Smooth muscle cell (in vitro differentiated cells): Measurements from ENCODE around the gene CLCN4. TPM values are rescaled to one million over a fixed set of nuclear protein-coding genes. Genes with fewer than 3 reads are reported as not detected.
A peak's percentile ranks its signal among the peaks of the same experiment; 100 is the strongest.

Experiments used
- DNase-seq: peaks from one replicate; lab custom pipeline; 2025; ENCODE audit not compliant: unreplicated experiment; lab: John Stamatoyannopoulos, UW
- H2AFZ ChIP-seq: fragments of 200-600 bp; sonication (generic); 2 replicates; pipeline ENCODE4 v1.6.0; 2016; ENCODE audit warnings: antibody characterized with exemption, low read depth, mild to moderate bottlenecking
- H3F3A ChIP-seq: fragments of 200-600 bp; sonication (generic); 2 replicates; pipeline ENCODE4 v1.6.0; 2017; ENCODE audit warnings: antibody characterized with exemption, low read depth
- H3K27ac ChIP-seq: fragments of 200-600 bp; sonication (generic); 2 replicates; pipeline ENCODE4 v1.5.1; 2016; ENCODE audit warnings: low read depth, mild to moderate bottlenecking
- H3K27me3 ChIP-seq: fragments of 200-600 bp; sonication (generic); 2 replicates; pipeline ENCODE4 v1.6.1; 2016; ENCODE audit warnings: low read depth, mild to moderate bottlenecking
- H3K36me3 ChIP-seq: fragments of 200-600 bp; sonication (generic); 2 replicates; pipeline ENCODE4 v1.5.1; 2016; ENCODE audit warnings: low read depth
- H3K4me1 ChIP-seq: fragments of 200-600 bp; sonication (generic); 2 replicates; pipeline ENCODE4 v1.5.1; 2016; ENCODE audit warnings: low read depth
- H3K4me2 ChIP-seq: fragments of 200-600 bp; sonication (generic); 2 replicates; pipeline ENCODE4 v1.6.0; 2016; ENCODE audit warnings: mild to moderate bottlenecking
- H3K4me3 ChIP-seq: fragments of 200-600 bp; sonication (generic); 2 replicates; pipeline ENCODE4 v1.5.1; 2016; ENCODE audit warnings: mild to moderate bottlenecking
- H3K79me2 ChIP-seq: fragments of 200-600 bp; sonication (generic); 2 replicates; pipeline ENCODE4 v1.6.0; 2016; ENCODE audit warnings: low read depth, mild to moderate bottlenecking
- H3K9ac ChIP-seq: fragments of 200-600 bp; sonication (generic); 2 replicates; pipeline ENCODE4 v1.6.0; 2016; ENCODE audit warnings: low read depth
- H3K9me3 ChIP-seq: fragments of 200-600 bp; sonication (generic); replicated peaks from 2 replicates; pipeline ENCODE4 v1.5.1; 2016; ENCODE audit warnings: low read depth
- H4K20me1 ChIP-seq: fragments of 200-600 bp; sonication (generic); 2 replicates; pipeline ENCODE4 v1.6.0; 2016; ENCODE audit warnings: low read depth
- WGBS: methylation state at CpG from one replicate; pipeline ENCODE4 v1.1.7; 2016; ENCODE audit warnings: low lambda C conversion rate; 5-methylcytosine and 5-hydroxymethylcytosine counted together
- polyA plus RNA-seq: library from polyadenylated mRNA; unstranded; fragments of >200 nt; fragmentation: Nextera tagmentation; extraction: Ambion mirVana; gene quantifications from 2 replicates; pipeline ENCODE4 v1.2.1, GENCODE V29; 2016
- total RNA-seq: library from RNA; depleted of rRNA; stranded (reverse); fragments of >200 nt; gene quantifications from 2 replicates; pipeline ENCODE4 v1.2.3, GENCODE V29; 2014
- TF ChIP-seq, protein P1 (sequence below): fragments of 200-600 bp; sonication (generic); IDR thresholded peaks from 2 replicates; pipeline ENCODE4 v1.5.1; 2017; ENCODE audit warnings: borderline replicate concordance, mild to moderate bottlenecking, antibody characterized with exemption; ENCODE audit not compliant: insufficient read depth, poor library complexity, severe bottlenecking

The CLCN4 gene
- total and polyA plus RNA-seq, 2 experiments from 2014 or later = 2.5 to 3.1 TPM

DNA sequence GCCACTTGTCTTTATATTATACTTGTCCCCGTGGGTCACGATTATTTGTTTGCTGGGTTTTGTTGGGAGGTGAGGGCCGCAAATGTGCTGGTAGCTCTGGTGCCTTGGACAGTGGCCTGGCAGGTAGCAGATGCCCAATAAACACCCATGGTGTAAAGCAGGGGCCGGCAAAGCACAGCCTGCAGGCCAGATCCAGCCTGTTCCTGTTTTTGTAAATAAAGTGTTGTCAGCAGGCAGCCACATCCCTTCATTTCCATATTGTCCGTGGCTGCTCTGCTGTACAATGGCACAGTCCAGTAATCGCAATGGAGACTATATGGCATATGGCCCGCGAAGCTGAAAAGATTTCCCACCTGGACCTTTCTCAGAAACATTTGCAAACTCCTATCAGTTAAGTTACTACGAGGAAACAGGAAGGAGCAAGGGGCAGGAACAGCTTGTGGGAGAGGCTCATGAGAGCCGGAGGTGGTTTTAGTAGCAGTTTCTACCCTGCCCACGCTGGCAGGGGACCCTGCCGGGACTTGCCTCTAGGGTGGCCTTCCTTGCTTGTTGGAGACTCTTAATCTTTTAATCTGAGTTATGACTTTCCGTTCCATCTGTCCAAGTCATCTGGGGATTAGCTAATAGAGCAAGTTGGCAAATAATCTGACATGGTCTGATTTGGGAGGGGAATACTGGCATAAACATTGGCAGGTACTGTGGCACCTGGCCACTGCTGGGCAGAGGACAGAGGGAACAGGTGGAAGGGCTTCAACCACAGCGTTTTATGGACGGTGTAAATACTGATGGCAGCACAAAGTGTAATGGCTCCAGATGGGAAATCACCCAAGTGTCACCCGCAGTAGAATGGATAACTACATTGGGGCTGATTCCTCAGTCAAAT lies 19.6 kb downstream of the CLCN4 start:
- H3K79me2 ChIP-seq = no peaks in the 10 kb centered on the region

DNA sequence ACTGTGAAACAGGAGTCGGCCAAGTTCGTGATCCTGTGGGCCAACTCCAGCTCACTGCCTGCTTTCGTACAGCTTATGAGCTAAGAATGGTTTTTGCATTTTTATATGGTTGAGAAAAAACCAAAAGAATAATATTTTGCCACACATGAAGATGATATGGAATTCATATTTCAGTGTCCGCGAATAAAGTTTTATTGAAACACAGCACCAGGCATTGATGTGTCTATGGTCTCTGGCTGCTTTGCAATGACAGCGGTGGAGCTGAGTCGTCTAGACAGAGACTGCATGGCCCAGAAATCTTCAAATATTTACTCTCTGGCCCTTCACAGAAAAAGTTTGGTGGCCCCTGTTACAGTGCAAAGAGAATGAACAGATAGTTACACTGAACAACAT lies 20.2 kb downstream of the CLCN4 start:
- Histone ChIP-seq H3K79me2 (no peaks in the 10 kb centered on the region), H3K27ac (no peak overlapping the region), H2AFZ (no peak overlapping the region), H3K4me1 (no peaks in the 10 kb centered on the region), H3K36me3 (no peaks in the 10 kb centered on the region), H4K20me1 (no peaks in the 10 kb centered on the region), H3K4me3 (no peak overlapping the region), H3K9ac (no peak overlapping the region), H3K4me2 (no peak overlapping the region), H3F3A (no peaks in the 10 kb centered on the region), H3K27me3 (no peaks in the 10 kb centered on the region), H3K9me3 (no peaks in the 10 kb centered on the region)
- TF ChIP-seq, protein P1, sequence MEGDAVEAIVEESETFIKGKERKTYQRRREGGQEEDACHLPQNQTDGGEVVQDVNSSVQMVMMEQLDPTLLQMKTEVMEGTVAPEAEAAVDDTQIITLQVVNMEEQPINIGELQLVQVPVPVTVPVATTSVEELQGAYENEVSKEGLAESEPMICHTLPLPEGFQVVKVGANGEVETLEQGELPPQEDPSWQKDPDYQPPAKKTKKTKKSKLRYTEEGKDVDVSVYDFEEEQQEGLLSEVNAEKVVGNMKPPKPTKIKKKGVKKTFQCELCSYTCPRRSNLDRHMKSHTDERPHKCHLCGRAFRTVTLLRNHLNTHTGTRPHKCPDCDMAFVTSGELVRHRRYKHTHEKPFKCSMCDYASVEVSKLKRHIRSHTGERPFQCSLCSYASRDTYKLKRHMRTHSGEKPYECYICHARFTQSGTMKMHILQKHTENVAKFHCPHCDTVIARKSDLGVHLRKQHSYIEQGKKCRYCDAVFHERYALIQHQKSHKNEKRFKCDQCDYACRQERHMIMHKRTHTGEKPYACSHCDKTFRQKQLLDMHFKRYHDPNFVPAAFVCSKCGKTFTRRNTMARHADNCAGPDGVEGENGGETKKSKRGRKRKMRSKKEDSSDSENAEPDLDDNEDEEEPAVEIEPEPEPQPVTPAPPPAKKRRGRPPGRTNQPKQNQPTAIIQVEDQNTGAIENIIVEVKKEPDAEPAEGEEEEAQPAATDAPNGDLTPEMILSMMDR = no peak
- DNase-seq = no peak
- 87% methylated on average over 7 of the region's 7 CpGs for WGBS

More for the DNA sequence above, 19.6 kb downstream of the CLCN4 start:
- no peak for DNase-seq
- no peaks in the 10 kb centered on the region for H3K4me1 ChIP-seq
- no peaks in the 10 kb centered on the region for H3K36me3 ChIP-seq
- no peak overlapping the region for H3K4me3 ChIP-seq
- H3F3A ChIP-seq = no peaks in the 10 kb centered on the region
- H3K9ac ChIP-seq = no peak overlapping the region
- H3K4me2 ChIP-seq = no peak overlapping the region
- 74% methylated on average over 16 of the region's 16 CpGs for WGBS
- H3K27me3 ChIP-seq = no peaks in the 10 kb centered on the region
- no peak overlapping the region for H2AFZ ChIP-seq
- TF ChIP-seq, protein P1 = no peak
- no peaks in the 10 kb centered on the region for H4K20me1 ChIP-seq
- H3K9me3 ChIP-seq = no peaks in the 10 kb centered on the region
- H3K27ac ChIP-seq = peak overlapping the region; percentile 89

DNA sequence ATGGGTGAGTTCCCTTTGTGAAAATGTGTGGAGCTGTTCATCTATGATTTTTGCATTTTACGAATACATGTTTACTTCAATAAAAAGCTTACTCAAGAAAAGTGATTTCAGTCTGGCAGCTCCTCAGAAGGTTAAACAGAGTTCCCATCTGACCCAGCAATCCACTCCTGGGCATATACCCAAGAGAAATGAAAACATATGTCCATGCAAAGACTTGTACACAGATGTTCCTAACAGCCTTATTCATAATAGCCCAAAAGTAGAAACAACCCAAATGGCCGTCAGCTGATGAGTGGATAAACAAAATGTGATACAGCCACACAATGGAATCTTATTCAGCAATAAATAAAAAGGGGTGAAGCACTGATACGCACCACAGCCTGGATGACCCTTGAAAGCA lies 20.8 kb downstream of the CLCN4 start:
- H3K27me3 ChIP-seq = no peaks in the 10 kb centered on the region
- H3K79me2 ChIP-seq = no peaks in the 10 kb centered on the region
- 90% methylated on average over 3 of the region's 3 CpGs for WGBS
- no peaks in the 10 kb centered on the region for H3K9me3 ChIP-seq
- no peak overlapping the region for H3K4me3 ChIP-seq
- no peak overlapping the region for H3K9ac ChIP-seq
- no peak overlapping the region for H2AFZ ChIP-seq
- H3F3A ChIP-seq = no peaks in the 10 kb centered on the region
- H4K20me1 ChIP-seq = no peaks in the 10 kb centered on the region
- TF ChIP-seq, protein P1 = no peak
- H3K27ac ChIP-seq = no peak overlapping the region
- H3K36me3 ChIP-seq = no peaks in the 10 kb centered on the region
- DNase-seq = no peak
- H3K4me2 ChIP-seq = no peak overlapping the region
- no peaks in the 10 kb centered on the region for H3K4me1 ChIP-seq

DNA sequence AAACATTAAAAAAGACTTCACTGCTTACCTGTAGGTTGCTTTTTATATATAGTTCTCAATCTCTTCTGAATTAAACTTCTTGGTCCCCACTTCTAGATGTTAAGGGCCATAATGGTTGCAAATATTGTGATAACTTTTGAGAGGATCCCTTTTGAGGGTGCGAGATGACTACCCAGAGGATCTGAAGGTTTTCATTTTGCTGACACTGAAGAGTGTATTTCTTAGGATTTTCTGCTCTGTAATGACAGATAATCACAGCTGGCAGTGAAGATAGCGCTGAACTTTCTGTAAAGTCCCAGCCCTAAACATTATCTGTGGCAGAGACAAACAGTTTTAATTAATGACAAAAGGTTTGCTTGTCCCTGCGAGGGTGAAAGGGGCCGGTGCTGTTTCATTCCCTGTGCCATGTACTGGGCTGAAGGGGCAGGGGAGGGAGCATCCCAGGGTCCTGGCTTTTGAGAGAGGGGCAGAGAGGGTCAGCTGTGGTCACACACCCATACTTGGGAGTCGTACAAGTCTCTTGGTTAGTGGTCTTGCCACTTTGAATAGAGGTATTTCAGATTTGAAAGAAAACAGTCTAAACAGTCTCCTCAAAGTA lies 22.2 kb downstream of the CLCN4 start:
- Histone ChIP-seq H3K4me1 (no peaks in the 10 kb centered on the region), H3F3A (no peaks in the 10 kb centered on the region), H2AFZ (no peak overlapping the region), H3K4me2 (no peak overlapping the region), H3K36me3 (no peaks in the 10 kb centered on the region), H4K20me1 (no peaks in the 10 kb centered on the region), H3K9me3 (no peaks in the 10 kb centered on the region), H3K9ac (no peak overlapping the region), H3K27me3 (no peaks in the 10 kb centered on the region), H3K4me3 (no peak overlapping the region), H3K27ac (no peak overlapping the region), H3K79me2 (no peaks in the 10 kb centered on the region)
- TF ChIP-seq, protein P1 = no peak
- 40% methylated on average over 5 of the region's 5 CpGs for WGBS
- DNase-seq = no peak
